Gastrocnemius medialis (tissue), 4 donors: ENCODE data around the gene SGTA.

Experiments used
- CTCF ChIP-seq, 5 experiments: fragments of 450-650 bp in 3 of 5; fragments of 200-600 bp in 2 of 5; sonication (generic) in 2 of 5; IDR thresholded peaks in 4 of 5; conservative IDR thresholded peaks in 1 of 5; 1 replicate in 4 of 5; 2 replicates in 1 of 5; pipeline ENCODE4 v1.5.1; 2016 to 2019; ENCODE audit warnings: antibody characterized with exemption in 5 of 5, mild to moderate bottlenecking in 3 of 5, moderate library complexity in 3 of 5
- POLR2A ChIP-seq, 2 donors: fragments of 450-650 bp; IDR thresholded peaks; one replicate each; pipeline ENCODE4 v1.6.1; 2017; ENCODE audit warnings: antibody characterized with exemption in 2 of 2, mild to moderate bottlenecking in 2 of 2, moderate library complexity in 2 of 2

DNA sequence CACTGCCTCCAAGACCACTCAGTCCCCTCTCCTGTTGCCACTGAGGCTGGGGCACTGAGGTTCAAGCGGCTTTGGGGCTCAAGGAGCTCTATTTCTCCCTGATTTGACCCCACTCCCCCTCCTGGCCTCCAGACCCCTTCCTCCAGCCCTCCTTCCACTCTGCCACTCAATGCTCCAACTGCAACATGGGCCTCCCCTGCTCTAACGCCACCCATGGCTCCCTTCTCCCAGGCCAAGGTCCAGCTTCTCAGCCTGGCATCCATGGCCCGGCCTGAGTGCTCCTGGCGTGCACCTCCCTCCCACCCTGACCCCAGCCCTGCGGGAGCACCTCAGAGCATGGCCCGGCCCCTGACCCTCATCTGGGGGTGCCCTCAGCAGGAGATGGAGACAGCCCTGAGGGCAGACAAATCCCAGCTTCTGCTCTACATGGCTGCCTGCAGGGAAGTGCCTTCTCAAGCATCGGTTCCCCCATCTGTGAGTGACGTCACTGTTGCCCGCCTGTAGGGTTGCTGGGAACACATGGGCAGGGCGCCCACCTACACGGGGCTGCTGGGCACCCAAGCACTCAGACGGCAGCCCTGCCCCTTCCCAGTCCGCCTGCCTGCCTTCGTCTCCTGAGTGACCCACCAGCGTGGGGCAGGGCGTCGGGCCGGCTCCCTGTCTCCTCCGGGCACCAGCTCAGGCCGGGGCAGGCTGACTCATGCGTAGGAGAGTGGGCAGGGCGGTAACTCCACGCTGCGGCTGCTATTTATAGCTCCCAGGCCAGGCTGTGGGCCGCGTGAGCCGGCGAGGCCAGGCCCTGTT, 60.3 kb downstream of the SGTA start:
- no peak for TF ChIP-seq CTCF (IDR thresholded peaks at IDR 0.05 in 4 of 5, conservative IDR thresholded peaks at IDR 0.05 in 1 of 5)
- peak in 1 of 2 donors; percentile 10 for TF ChIP-seq POLR2A (IDR thresholded peaks at IDR 0.05)
